ENCODE results near the gene UGT1A7.

GRCh38 chr2:233794128-233794658 is 112.5 kb downstream of the UGT1A7 start:
- TF ChIP-seq POLR2A (IDR thresholded peaks at IDR 0.05): no peak
- TF ChIP-seq CTCF (IDR thresholded peaks at IDR 0.05 in 4 of 5, conservative IDR thresholded peaks at IDR 0.05 in 1 of 5): no peak
